Measurements from ENCODE around the gene DLEC1.
A peak's percentile ranks its signal among the peaks of the same experiment; 100 is the strongest.

DLEC1 gene

GRCh38 chr3:38136777-38137614 is 98.0 kb downstream of the DLEC1 start, which contains the start of gene ACAA1:
TSS of gene ACAA1 (minus strand) at chr3:38137127. CDS start at chr3:38137035, 92 bp downstream.
- DNase-seq (ENCODE audit: low read depth in 2 of 2), result peak; percentile 97 to 98

- DNase-seq (ENCODE audit: low read depth in 2 of 2), result no peak
Observed at GRCh38 chr3:38137615-38138348, 98.8 kb downstream of the DLEC1 start.

- peak; percentile 63 to 80 for DNase-seq (ENCODE audit: low read depth in 2 of 2)
Observed at GRCh38 chr3:38138349-38139190, 99.6 kb downstream of the DLEC1 start, which contains the start of gene MYD88. TSS of gene MYD88 (plus strand) at chr3:38138661. CDS start at chr3:38138701, 40 bp downstream.

GRCh38 chr3:38139191-38139590 is 100.2 kb downstream of the DLEC1 start:
- DNase-seq (ENCODE audit: low read depth in 2 of 2), result no peak

GRCh38 chr3:38139652-38140051 is 100.6 kb downstream of the DLEC1 start:
- DNase-seq (ENCODE audit: low read depth in 2 of 2), result no peak

GRCh38 chr3:38140326-38141172 is 101.5 kb downstream of the DLEC1 start:
- DNase-seq (ENCODE audit: low read depth in 2 of 2), result no peak

GRCh38 chr3:38141173-38141951 is 102.4 kb downstream of the DLEC1 start:
- DNase-seq (ENCODE audit: low read depth in 2 of 2), result no peak

- DNase-seq (ENCODE audit: low read depth in 2 of 2), result no peak
Observed at GRCh38 chr3:38141952-38142273, 102.9 kb downstream of the DLEC1 start.

GRCh38 chr3:38142959-38143358 is 104.0 kb downstream of the DLEC1 start:
- DNase-seq (ENCODE audit: low read depth in 2 of 2), result no peak

- no peak for DNase-seq (ENCODE audit: low read depth in 2 of 2)
Observed at GRCh38 chr3:38143511-38143910, 104.5 kb downstream of the DLEC1 start.

- no peak for DNase-seq (ENCODE audit: low read depth in 2 of 2)
Observed at GRCh38 chr3:38146504-38146903, 107.5 kb downstream of the DLEC1 start.

GRCh38 chr3:38147421-38147820 is 108.4 kb downstream of the DLEC1 start:
- DNase-seq (ENCODE audit: low read depth in 2 of 2), result no peak

GRCh38 chr3:38148311-38148882 is 109.4 kb downstream of the DLEC1 start:
- no peak for DNase-seq (ENCODE audit: low read depth in 2 of 2)

GRCh38 chr3:38149708-38150107 is 110.7 kb downstream of the DLEC1 start:
- DNase-seq (ENCODE audit: low read depth in 2 of 2), result no peak

- DNase-seq (ENCODE audit: low read depth in 2 of 2), result no peak
Observed at GRCh38 chr3:38150780-38151528, 111.9 kb downstream of the DLEC1 start.

GRCh38 chr3:38151667-38152265 is 112.8 kb downstream of the DLEC1 start:
- DNase-seq (ENCODE audit: low read depth in 2 of 2), result no peak

- no peak for DNase-seq (ENCODE audit: low read depth in 2 of 2)
Observed at GRCh38 chr3:38152609-38153008, 113.6 kb downstream of the DLEC1 start.

GRCh38 chr3:38153221-38153620 is 114.2 kb downstream of the DLEC1 start:
- no peak for DNase-seq (ENCODE audit: low read depth in 2 of 2)

- no peak for DNase-seq (ENCODE audit: low read depth in 2 of 2)
Observed at GRCh38 chr3:38154033-38154494, 115.1 kb downstream of the DLEC1 start.

All from stimulated activated CD4-positive, alpha-beta T cell treated with anti-CD3 and anti-CD28 coated beads, Interleukin-15, amount 100 ng/mL, for 48 hours (primary cell).